HT-29 (cell line): ENCODE data around the gene PRTG. TPM values are rescaled to one million over a fixed set of nuclear protein-coding genes. Genes with fewer than 3 reads are reported as not detected.
"Not testable (repeated sequence)": the region's sequence is repeated elsewhere in the genome, so short reads cannot be mapped to it uniquely, and the experiment has no call there.

ENCODE experiments used
- DNase-seq: peaks from one replicate; pipeline ENCODE4 v3.0.0-alpha.2; 2015; ENCODE audit warnings: low spot score
- total RNA-seq: library from RNA; depleted of rRNA; stranded (reverse); fragments of >200 nt; shearing (Covaris generic); gene quantifications from 2 replicates; pipeline ENCODE4 v1.2.3, GENCODE V29; 2014

The PRTG gene
- total RNA-seq, 1 experiment from 2014 or later = not detected

DNA sequence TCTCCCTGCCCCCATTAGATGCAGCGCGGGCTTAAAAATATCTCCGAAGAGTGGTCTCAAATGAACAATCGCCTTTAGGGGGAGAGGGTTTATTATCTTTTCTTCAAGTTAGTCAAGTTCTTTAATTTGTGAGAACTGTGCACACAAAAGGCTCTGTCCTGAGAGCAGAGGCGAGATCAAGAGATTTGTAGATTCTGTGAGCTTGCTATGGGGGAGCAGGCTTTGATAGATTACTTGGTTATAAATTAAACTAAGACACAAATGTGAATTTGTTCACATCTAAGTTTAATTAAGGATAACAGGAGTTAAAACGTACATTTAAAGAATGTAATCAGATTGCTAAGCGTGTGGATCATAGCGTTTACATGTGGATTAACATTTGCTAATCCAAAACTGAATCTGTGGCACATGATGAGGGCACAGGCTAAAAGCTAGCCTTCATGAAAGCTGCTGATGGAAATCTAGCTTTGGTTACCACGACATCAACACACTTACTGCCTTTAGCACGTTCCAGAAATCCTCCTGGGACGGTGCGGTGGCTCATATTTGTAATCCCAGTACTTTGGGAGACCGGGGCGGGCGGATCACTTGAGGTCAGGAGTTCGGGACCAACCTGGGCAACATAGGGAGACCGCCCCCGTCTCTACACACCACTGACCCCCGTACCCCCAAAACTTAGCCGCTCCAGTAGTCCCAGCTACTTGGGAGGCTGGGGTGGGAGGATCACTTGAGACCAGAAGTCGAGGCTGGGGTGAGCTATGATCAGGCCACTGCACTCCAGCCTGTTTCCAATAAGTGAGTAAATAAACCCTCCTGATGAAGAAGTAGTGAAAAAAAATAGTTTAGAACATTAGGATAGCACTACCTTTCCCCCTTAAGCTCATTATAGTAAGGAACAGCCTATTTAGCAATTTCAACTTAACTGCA, 1.0 kb upstream of the PRTG start:
- no peak for DNase-seq

DNA sequence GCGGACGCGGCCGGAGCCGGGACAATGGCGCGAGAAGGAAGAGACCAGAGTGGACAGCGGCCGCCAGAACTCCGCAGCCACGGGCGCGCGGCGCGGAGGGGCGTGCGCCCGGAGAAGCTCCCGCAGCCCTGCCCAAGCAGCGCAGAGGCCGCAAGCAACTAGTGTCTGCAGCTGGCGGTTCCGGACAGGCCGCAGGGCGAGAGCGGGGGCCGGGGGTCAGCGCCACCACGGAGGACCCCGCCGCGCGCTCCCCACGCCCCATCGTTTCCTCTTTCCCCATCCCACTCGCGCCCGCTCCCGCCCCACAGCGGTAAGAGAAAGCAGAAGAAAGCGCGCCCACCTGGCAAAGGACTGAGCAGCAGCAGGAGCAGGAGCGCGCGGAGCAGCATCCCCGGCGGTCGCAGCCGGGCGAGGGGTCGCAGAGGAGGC, 440 bp downstream of the PRTG start:
- no peak for DNase-seq

DNA sequence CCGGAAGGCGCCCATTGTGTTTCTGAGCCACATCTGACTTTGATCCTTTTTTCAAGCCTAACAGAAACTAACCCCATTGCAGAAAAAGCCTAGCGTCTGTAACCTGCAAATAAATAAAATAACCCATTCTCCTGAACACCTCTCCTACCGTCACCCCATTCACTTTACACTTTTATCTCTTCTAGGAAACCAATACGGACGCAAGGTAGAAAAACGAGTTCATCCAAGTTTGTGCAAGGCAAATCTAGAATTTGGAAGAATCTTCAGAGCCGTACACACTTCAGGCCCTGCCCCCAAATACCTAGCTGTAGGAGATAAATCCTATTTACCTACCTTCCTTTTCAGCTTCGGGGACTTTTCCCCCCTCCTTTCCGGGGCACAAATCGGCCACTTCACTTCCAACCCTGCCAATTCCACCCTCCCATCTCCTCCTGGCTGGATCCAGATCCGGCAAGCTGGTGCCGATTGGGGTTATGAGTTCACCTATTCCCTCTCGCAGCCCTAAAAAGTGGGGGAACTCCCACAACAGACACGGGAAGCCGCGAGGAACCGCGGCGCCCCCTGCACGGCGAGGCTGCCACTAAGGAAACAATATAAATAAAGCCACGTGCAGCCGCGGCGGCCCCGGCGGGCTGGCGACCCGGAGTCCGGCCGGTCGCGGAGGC, 987 bp downstream of the PRTG start:
- no peak for DNase-seq

DNA sequence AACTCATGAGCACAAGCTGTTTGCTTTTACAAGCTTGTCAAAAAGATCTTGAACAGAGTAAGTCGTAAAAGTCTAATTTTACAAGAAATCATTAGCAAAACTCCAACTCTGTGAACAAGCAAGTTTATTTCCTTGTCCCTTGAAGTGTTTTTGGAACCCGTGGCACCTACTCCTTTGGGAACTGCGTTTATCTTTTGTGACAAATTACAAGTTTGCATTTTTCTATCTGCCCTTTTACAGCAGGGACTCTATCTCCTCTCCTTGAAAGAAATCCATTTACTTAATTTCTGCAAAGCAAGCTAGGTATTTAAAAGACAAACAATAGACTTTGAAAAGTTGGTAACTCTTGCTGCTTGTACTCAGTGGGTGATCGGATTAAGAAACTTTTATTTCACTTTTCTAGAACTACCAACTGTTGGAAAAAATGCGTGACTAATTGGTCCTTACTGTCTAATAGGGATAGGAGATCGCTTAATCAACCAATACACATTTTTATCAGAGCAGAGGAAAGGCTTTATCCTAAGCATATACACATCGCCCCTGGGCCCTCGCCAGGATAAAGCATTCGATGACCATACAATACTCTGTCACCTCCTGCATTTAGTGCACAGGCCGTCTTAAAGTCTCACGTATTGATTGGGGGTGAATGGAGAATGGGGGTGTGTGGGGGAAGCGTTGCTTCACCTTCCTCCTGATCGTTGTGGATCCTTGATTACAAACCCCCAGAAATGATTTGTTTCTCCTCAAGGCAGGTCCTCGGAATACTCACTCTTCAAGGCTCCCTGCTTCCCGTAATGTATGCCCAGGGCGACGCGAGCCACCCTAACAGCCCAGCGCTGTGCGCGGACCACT, 1.7 kb downstream of the PRTG start:
- DNase-seq = no peak

DNA sequence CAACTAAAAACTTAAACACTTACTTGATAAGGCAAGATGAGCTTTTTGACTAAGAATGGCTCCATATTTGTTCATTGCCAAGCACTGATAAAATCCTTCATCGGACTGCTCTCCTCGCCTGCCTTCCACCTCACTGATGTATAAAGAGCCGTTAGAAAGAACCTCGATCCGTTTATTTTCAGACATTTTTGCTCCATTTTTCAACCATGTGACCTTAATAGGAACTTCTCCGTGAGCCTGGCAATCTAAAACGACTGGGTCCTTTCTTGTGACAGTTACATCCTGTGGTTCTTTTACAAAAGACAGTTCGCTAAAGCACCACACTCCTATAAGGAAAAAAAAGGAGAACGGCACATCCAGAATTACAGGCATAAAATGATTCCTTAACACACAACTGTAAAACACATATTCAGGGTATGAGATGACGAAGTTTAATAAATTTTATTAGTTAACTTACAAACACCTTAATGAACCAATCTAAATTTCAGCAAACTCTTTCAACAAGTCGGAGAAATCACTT, 2.5 kb downstream of the PRTG start:
- no peak for DNase-seq

DNA sequence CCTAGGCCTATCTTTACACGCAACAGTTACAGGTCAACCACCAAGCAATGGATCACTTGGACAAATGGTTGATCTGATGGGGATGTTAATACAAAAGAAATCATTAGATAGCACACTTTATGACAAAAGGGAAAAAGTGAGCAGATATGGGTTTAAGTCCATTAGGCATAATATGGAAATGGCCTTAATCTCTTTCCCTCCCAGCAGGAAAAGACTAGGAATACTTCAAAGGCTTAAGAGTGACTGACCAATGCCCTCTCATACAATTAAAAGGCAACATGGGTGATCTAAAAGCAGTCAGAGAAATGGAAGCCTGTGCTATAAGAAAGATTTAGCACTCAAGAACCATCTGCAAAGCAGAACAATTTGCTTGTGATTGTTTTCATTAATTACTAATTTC, 3.3 kb downstream of the PRTG start:
- no peak for DNase-seq

DNA sequence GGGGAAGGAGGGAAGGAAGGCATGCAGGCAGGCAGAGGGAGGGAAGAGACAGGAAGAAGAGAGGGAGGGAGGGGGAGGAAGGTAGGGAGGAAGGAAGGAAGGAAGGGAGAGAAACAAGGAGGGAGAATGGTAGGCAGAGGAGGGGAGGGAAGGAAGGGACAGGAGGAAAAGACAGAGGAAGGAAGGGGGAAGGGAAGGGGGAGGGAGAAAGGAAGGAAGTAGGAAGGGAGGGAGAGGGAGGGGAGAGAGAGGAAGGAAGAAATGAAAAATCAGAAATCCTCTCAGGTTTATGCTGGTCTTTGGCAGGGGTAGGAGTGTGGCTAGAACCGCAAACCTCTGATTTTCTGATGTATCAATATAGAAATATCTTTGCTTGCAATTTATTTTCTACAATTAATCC, 4.2 kb downstream of the PRTG start:
- DNase-seq = no peak

DNA sequence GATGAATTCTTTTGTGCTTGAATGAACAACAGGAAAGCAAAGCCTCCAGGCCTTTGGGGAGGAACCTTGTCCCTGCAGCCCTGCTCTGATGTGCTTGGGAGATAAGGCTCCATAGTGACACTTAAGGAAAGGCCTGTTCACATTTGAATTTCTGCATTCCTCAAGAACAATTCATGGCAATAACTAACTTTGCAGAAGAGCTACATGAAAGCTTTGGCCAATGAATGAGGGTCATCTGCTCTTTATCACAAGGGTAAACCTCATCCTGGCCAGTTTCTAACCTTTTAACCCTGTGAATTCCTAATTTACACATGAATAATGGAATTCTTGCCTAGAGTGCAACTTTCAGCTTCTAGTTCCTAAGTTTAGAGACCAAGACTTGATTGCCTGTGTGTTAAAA, 5.6 kb downstream of the PRTG start:
- no peak for DNase-seq

DNA sequence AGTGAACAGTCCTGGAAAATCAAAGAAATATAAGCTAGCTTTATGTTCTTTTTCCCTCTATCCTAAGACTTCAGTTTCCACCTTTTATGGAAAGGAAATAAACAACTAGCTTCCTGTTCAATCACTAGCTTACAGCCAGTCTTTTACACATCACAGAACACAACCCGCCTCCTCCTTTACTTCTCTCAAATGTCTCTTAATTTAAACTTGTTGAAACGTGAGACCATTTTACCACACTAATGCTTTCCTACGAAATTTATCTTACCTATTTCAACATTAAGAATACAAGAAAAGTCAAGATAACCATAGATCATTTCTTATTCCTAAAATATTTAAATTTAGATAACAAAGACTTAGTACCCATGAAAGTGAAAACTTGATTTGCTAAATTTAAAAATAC, 6.2 kb downstream of the PRTG start:
- no peak for DNase-seq

DNA sequence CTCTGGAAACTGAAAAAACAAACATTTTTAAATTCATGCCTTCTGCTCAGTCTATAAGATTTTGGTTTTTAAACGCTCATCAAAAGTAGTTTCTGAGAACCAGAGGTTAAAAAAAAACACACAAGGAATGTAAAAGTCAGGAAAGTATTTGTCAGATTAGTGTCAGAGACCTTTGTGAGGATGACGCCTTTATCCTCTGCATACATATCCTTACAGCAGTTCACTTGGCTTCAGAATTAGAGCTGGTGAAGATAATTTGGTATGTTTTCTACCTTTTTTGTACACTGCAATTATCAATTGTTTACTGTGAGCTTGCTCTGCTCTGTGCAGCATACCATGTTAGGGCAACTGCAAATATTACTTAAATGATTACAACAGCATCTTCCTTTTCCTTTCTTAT, 8.3 kb downstream of the PRTG start:
- DNase-seq = no peak

DNA sequence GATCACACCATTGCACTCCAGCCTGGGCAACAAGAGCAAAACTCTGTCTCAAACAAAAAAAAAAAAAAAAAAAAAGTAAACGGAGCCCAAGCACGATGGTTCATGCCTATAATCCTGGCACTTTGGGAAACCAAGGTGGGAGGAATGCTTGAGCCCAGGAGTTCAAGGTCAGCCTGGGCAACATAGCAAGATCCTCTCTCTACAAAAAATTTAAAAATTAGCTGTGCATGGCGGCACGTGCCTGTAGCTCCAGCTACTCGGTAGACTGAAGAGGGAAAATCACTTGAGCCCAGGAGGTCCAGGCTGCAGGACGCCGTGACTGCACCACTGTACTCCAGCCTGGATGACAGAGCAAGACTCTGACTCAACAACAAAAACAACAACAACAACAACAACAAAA, 9.5 kb downstream of the PRTG start:
- not testable (repeated sequence) for DNase-seq

DNA sequence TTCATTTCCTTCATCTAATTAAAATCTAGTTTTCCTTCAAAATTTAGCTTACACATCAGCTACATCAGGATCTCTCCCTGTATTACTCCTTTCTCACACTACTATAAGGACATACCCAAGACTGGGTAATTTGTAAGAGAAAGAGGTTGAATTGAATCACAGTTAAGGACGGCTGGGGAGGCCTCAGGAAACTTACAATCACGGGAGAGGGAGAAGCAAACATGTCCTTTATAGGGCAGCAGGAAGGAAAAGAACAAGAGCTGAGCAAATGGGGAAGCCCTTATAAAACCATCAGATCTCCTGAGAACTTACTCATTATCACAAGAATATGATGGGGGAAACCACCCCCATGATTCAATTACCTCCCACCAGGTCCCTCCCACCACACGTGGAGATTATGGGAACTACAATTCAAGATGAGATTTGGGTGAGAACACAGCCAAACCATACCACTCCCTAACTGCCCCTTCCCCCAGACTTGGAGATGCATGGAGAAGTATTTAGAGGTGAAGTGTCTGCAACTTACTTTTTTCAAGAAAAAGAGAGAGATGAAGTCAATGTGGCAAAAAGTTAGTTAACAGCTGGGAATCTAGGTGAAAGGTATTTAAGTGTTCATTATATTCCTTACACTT, 21.3 kb downstream of the PRTG start:
- DNase-seq = no peak

DNA sequence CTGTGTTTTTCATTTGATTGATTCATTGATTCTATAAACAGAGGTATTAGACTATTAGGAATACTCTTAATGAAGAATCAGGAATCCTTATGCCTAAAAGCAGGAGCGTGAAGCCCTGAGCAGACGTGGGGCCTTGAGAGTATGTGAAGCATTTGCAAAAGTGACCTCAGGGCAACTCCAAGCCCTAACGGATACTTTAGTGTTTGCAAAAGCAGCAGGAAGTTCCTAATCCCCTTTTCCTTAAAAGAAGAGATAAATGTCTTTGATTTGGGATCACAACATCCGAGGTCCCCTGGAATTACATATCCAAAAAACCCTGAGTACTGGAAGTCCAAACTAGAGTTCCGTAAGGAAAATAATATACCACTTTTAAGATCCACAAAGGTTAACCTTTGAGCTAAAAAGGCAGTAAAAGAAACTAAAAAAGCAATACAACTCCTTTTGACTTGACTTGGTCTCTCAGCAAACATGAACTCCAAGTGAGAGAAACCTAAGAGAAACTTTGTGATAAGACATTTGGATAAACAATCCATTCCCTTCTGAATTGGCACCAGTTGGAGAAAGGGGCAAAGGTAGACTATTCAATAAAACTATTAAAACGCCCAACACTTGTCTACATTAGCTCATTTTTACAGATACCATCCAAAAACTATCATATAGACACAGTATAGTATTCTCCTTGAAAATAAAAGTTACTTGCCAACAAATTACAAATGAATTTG, 27.4 kb downstream of the PRTG start:
- DNase-seq = no peak

DNA sequence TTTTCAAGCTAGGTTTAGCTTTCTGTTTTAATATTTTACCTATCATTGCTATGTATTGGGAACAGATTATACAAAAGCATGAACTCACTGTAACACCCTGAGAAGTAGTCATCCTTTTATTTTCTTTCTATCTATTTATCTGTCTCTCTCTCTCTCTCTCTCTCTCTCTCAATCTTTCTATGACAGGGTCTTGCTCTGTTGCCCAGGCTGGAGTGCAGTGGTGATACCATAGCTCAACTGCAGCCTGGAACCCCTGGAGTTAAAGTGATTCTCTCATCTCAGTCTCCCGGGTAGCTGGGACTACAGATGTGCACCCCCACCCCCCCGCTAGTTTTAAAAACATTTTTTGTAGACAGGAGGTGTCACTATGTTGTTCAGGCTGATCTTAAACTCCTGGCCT, 28.9 kb downstream of the PRTG start:
- no peak for DNase-seq

DNA sequence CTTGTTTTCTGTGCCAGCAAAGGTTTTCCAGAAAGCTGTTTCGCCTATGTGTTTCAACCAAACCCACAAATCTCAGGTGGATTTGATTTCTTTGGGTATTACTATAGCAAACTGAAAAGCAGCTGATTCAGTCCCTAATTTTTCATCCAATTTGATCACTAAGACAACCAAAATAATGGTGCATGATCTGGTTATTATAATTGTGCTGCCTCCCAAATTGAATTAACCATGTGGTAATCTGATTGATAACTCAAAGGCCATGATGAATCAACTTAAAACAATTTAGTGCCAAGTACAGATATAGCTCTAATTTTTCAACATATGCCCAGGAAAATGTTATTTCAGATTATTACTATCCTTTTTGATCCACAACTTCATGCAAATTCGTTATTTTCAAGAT, 30.6 kb downstream of the PRTG start:
- DNase-seq = no peak

DNA sequence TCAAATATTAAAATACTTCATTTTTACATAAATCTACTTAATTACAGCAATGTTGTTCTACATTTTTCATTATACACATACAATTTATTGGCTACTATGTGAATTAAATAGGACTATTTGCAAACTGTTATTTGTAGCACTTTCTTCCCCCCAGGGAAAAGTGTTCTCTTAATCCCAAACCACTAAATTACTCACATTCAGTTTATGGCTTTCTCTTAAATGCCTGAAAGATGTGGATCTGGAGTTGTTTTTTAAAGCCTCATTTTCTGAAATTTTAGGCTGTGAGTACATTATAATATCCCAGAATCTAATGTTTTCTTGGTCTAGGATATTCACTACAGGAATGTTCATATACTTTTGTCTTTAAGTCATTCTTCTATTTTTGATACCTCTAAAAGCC, 32.7 kb downstream of the PRTG start:
- no peak for DNase-seq

DNA sequence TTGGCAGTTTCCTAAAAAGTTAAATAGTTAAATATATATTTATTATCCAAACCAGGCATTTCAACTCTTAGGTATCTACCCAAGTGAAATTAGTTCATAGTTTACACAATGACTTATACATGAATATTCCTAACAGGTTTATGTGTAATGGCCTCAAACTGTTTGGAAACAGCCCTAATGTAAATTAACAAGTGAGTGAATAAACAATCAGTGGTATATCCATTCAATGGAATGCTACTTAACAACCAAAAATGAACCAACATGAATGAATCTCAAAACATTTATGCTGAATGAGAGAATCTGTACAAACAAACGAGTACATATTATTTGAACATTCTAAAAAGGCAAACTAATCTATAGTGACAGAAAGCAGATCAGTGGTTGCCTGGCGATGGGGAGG, 33.5 kb downstream of the PRTG start:
- no peak for DNase-seq

DNA sequence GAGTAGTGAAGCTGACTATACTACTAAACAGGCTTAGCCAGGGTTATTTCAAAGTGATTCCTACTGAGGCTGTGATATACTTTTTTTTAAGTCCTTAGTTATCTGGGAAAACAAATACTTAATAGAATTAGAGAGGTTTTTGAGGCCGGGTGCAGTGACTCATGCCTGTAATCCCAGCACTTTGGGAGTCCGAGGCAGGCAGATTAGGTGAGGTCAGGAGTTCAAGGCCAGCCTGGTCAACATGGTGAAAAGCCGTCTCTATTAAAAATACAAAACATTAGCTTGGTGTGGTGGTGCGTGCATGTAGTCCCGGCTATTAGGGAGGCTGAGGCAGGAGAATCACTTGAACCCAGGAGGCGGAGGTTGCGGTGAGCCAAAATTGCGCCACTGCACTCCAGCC, 34.2 kb downstream of the PRTG start:
- no peak for DNase-seq

DNA sequence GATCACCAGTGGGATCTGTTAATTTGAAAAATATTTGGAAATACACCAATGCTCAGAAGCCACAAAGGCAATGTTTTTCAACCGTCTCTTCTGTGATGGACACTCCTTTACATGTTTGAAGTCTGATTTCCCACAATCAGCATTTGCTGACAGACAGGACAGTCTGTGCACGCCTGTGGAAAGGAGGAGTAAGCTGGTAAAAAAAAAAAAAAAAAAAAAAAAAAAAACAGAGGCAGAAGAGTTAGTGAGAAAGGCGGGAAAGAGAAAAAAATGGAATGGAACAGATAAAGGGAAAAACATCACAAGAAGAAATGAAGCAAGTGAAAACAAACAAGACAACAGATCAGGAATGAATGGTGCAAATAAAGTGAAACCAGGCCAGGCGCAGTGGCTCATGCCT, 35.0 kb downstream of the PRTG start:
- DNase-seq = no peak

DNA sequence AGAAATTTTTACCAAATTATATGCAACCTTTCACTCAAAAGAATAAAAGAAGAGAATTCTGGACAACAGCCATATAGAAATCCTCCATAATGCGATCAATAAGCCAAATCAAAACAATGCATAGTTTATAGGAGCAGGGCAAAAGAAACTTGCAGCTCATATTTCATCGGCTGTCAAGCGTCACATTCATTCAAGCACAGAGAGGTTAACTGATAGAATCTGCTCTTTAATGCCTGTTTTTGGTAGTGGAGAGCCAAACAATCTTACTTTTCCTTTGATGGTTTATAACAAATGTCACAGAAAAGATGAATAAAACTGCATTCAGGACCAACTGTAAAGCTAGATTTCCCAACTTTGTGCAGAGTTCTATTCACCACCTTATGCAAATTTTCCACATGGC, 35.4 kb downstream of the PRTG start:
- no peak for DNase-seq

DNA sequence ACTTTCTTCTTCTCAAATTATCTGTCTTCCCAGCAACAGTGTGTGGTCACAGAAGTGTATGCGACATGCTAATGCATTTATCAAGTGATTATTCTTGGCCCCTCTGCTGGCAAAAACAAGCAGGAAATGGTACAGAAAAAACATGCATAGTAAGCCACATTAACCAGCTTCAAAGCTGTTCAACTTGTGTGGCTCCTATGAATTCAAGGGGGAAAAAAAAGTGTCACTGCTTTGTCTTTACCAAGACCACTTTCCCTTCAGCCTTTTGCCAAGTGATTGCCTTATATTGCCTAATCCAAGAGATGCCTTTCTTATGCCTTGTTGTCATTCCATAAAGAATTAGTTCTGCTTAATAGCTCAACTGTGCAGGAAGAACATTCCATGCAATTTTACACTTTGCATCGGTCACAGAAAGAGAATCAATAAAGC, 39.1 kb downstream of the PRTG start:
- DNase-seq = no peak
